HG03045 (cell line): ENCODE data around the gene SHISA9.

Experiments used
- ATAC-seq: cut with Tn5 transposase; IDR thresholded peaks from one replicate; pipeline ENCODE4 v1.9.1; 2021; ENCODE audit warnings: mild to moderate bottlenecking, moderate library complexity; ENCODE audit not compliant: unreplicated experiment

Gene SHISA9

GRCh38 chr16:13063457-13063856 lies 162.1 kb downstream of the SHISA9 start:
- no peak for ATAC-seq

- no peak for ATAC-seq
Measured at GRCh38 chr16:13064821-13065220, 163.4 kb downstream of the SHISA9 start.

DNA sequence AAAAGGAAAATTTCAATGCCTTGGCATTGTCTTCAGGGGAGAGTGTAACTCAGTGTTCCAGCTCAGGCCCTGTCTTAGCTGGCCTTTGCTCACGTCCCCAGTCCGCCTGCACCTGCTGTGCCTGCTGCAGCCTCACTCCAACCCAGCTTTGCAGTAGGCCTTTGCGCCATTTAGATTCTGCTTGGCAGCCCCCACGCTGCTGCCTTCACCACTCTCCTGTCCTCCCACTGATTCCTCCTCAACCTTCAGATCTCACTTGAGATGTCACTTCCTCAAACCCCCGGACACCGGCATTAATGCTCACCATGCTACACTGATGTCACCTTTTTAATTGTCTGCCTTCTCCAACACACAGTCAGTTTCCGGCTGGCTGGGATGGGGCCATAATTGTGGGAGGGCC lies 166.2 kb downstream of the SHISA9 start:
- ATAC-seq: no peak

GRCh38 chr16:13068912-13069583 lies 167.7 kb downstream of the SHISA9 start:
- ATAC-seq: no peak

GRCh38 chr16:13070268-13070667 lies 168.9 kb downstream of the SHISA9 start:
- no peak for ATAC-seq

DNA sequence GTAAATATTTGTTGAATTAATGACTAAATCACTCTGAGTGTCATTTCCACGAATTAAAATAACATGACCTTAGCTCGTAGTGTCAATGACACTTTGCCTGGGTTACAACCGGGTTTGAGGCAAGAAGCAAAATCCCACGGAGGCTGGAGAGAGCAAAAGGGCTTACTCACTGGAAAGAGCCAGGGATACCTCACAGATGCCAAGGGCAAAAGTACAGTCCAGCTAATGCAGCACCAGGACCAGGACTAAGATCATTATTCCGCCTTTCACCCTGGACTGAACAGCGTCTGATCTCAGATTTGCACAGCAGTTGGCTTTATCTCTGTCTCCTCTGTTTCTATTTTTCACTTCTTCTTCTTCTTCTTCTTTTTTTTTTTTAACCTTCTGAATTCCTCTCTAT lies 175.5 kb downstream of the SHISA9 start:
- no peak for ATAC-seq

- ATAC-seq: no peak
Measured at GRCh38 chr16:13077816-13078215, 176.4 kb downstream of the SHISA9 start.

GRCh38 chr16:13080531-13080930 lies 179.1 kb downstream of the SHISA9 start:
- no peak for ATAC-seq

- no peak for ATAC-seq
Measured at GRCh38 chr16:13081825-13082331, 180.5 kb downstream of the SHISA9 start.

DNA sequence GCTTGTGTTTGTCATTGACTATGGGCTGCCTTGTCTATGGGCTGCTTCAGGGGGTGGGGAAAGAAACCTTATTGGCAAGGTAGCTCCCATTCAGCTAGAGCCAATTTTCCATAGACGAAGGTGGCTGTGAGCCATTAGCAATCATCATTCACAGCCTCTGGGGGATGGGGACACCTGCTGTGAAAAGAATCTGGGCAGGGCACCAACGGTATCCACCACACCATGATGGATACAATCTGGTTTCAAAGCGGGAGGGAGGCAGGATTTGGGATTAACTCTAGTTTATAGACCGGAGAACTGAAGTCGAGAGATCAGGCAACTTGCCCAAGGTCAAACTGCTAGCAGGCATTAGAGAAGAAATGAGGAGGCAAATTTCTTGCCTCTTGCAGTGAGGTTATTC lies 182.3 kb downstream of the SHISA9 start:
- ATAC-seq: no peak

- ATAC-seq: no peak
Measured at GRCh38 chr16:13084331-13084730, 182.9 kb downstream of the SHISA9 start.

- no peak for ATAC-seq
Measured at GRCh38 chr16:13093661-13094060, 192.3 kb downstream of the SHISA9 start.

- no peak for ATAC-seq
Measured at GRCh38 chr16:13095061-13095460, 193.7 kb downstream of the SHISA9 start.

GRCh38 chr16:13098536-13098935 lies 197.1 kb downstream of the SHISA9 start:
- ATAC-seq: no peak

- no peak for ATAC-seq
Measured at GRCh38 chr16:13099822-13100221, 198.4 kb downstream of the SHISA9 start.

DNA sequence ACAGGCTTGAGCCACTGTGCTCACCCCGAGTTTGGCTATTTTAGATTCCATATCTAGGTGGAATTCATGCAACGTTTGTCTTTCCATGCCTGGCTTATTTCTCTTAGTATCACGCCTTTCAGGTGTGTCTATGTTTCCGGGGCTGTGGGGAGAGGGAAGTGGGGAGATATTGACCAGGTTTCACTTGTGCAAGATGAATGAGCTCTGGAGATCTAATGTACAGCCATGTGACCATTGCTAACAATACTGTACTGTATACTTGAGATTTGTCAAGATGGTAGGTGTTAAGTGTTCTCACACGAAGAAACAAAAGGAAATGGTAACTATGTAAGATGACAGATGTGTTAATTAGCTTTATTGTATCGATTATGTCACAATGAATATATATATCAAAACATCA lies 199.6 kb downstream of the SHISA9 start:
- ATAC-seq: no peak

DNA sequence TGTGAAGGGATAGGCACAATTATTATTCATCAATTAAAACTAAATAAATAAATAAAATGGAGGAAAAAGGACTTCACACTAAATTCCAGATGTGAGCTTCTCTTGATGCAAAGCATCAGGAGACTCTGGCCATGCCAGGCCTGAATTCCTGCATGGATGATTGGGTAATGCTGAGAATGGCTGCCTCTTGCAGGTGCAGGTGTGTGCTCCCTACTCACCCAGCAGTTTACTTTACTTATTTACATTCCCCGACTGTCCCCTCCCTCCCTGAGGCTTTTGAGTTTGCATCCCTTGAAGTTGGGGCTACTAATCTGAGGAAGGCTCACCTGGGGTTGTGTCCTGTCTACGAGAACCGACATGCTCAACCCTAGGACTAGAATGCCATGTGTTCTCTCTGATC lies 200.4 kb downstream of the SHISA9 start:
- ATAC-seq: no peak

GRCh38 chr16:13102401-13102800 lies 201.0 kb downstream of the SHISA9 start:
- ATAC-seq: no peak

- ATAC-seq: no peak
Measured at GRCh38 chr16:13103831-13104530, 202.6 kb downstream of the SHISA9 start.

- ATAC-seq: no peak
Measured at GRCh38 chr16:13104772-13105171, 203.4 kb downstream of the SHISA9 start.

DNA sequence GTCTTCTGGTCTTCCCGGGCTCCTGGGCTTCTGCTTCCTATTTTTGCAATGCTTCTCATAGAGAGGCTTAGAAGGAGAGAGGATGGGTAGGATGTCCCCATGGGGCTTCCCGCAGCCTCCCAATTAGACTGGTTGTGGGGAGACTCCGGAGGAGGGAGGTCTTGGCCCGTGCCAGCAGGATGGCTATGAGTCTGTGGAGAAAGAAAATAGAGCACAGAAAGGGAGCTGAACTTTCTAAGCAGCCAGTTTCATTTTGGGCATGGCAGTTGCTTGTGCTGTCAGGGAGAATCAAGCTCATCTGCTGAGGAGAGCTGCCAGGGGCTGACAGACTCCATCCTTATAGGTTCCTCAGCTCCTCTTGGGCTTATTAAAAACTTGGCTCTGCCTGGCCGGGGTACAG lies 204.0 kb downstream of the SHISA9 start:
- no peak for ATAC-seq

DNA sequence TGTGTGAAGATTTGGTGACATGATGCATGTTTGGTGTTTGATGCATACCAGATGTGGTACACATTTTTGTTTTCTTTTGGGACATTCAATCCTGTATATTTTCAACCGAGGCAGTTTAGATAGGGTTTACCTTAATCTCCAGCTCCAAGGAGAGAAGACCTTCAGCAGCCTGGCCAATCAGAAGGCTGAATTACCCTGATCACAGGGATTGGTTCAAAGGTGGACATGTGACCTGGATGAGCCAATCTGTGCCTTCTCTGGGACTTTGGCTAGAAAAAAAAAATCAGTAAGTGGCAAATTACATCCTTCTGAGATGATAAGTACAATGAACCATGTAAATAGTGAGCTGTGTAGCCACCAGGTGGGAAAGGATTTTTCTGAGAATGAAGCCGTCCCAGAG lies 205.1 kb downstream of the SHISA9 start:
- ATAC-seq: no peak
